SK-N-SH (cell line): Measurements from ENCODE around the gene CDHR2. TPM values are rescaled to one million over a fixed set of nuclear protein-coding genes. Genes with fewer than 3 reads are reported as not detected.

ENCODE experiments used
- CTCF ChIA-PET: fragments of 300-600, 350-600 bp; formaldehyde crosslinking; extraction: SDS; loops from one replicate; lab custom pipeline; 2021; lab: Yijun Ruan, JAX
- POLR2A ChIA-PET: fragments of 350-600 bp; sonication (Branson Sonifier 250); formaldehyde crosslinking; extraction: SDS; loops from one replicate; lab custom pipeline; 2020; ENCODE audit warnings: antibody characterized with exemption, inconsistent platforms; lab: Yijun Ruan, JAX
- DNase-seq: peaks from one replicate; pipeline ENCODE4 v3.0.0; 2012
- H2AFZ ChIP-seq: fragments of 200-600 bp; sonication (generic); 2 replicates; pipeline ENCODE4 v1.8.1; 2016; ENCODE audit warnings: antibody characterized with exemption, mild to moderate bottlenecking, low read depth
- H3F3A ChIP-seq: fragments of 200-600 bp; sonication (generic); replicated peaks from 2 replicates; pipeline ENCODE3; 2016; ENCODE audit warnings: antibody characterized with exemption, mild to moderate bottlenecking; ENCODE audit not compliant: insufficient read depth
- H3K27ac ChIP-seq, 2 experiments: fragments of 200-500 bp in 1 of 2; fragments of 200-600 bp in 1 of 2; sonication (Bioruptor generic) in 1 of 2; sonication (generic), shearing (Covaris generic) in 1 of 2; 2 replicates each; pipeline versions ENCODE4 v1.5.1 to v1.6.1; 2014 to 2016; ENCODE audit warnings: low read depth in 2 of 2, inconsistent platforms in 1 of 2, low read length in 1 of 2, mild to moderate bottlenecking in 1 of 2, mixed read lengths in 1 of 2
- H3K27me3 ChIP-seq: fragments of 200-600 bp; sonication (generic), shearing (Covaris generic); 2 replicates; pipeline ENCODE4 v1.6.1; 2016; ENCODE audit warnings: mixed run types; ENCODE audit not compliant: insufficient read depth
- H3K36me3 ChIP-seq, 2 experiments: fragments of 200-500 bp in 1 of 2; fragments of 200-600 bp in 1 of 2; sonication (Bioruptor generic) in 1 of 2; sonication (generic) in 1 of 2; replicated peaks in 1 of 2; 2 replicates each; pipeline versions ENCODE3 to v1.5.1; 2014 to 2016; ENCODE audit warnings: low read length in 1 of 2, mild to moderate bottlenecking in 1 of 2; ENCODE audit not compliant: insufficient read depth in 2 of 2, control insufficient read depth in 1 of 2
- H3K4me1 ChIP-seq, 2 experiments: fragments of 200-500 bp in 1 of 2; fragments of 200-600 bp in 1 of 2; sonication (Bioruptor generic) in 1 of 2; sonication (generic), shearing (Covaris generic) in 1 of 2; 2 replicates each; pipeline versions ENCODE4 v1.5.1 to v1.6.1; 2014 to 2016; ENCODE audit warnings: low read depth in 1 of 2, low read length in 1 of 2, mixed run types in 1 of 2; ENCODE audit not compliant: insufficient read depth in 2 of 2, control insufficient read depth in 1 of 2
- H3K4me2 ChIP-seq: fragments of 200-600 bp; sonication (generic), shearing (Covaris generic); 2 replicates; pipeline ENCODE4 v1.6.1; 2017; ENCODE audit warnings: mixed run types
- H3K4me3 ChIP-seq, 2 experiments: fragments of 200-500 bp in 1 of 2; fragments of 200-600 bp in 1 of 2; sonication (Bioruptor generic) in 1 of 2; sonication (generic), shearing (Covaris generic) in 1 of 2; 2 replicates each; pipeline versions ENCODE4 v1.5.1 to v1.8.1; 2014 to 2016; ENCODE audit warnings: low read depth in 2 of 2, inconsistent platforms in 1 of 2, low read length in 1 of 2, mild to moderate bottlenecking in 1 of 2, mixed read lengths in 1 of 2, moderate library complexity in 1 of 2
- H3K79me2 ChIP-seq: fragments of 200-600 bp; sonication (generic); 2 replicates; pipeline ENCODE4 v1.8.1; 2017; ENCODE audit warnings: mild to moderate bottlenecking; ENCODE audit not compliant: insufficient read depth
- H3K9ac ChIP-seq: fragments of 200-600 bp; sonication (generic); 2 replicates; pipeline ENCODE4 v1.6.1; 2017; ENCODE audit warnings: mixed run types
- H3K9me2 ChIP-seq: fragments of 200-600 bp; sonication (generic); 2 replicates; pipeline ENCODE4 v1.6.1; 2017; ENCODE audit warnings: mixed run types
- H3K9me3 ChIP-seq: fragments of 200-600 bp; sonication (generic); 2 replicates; pipeline ENCODE4 v1.6.1; 2017; ENCODE audit warnings: mixed run types, mild to moderate bottlenecking, moderate library complexity
- H4K20me1 ChIP-seq: fragments of 200-600 bp; sonication (generic); 2 replicates; pipeline ENCODE4 v1.6.1; 2017; ENCODE audit warnings: mild to moderate bottlenecking, mixed run types; ENCODE audit not compliant: insufficient read depth
- CHD2 ChIP-seq: fragments of 150-350 bp; IDR thresholded peaks from 2 replicates; pipeline ENCODE4 v1.6.1; 2018; ENCODE audit warnings: low read length; ENCODE audit not compliant: partially characterized antibody
- ELF1 ChIP-seq: IDR thresholded peaks from 2 replicates; pipeline ENCODE4 v1.4.0; 2012
- EP300 ChIP-seq, 2 experiments: IDR thresholded peaks; 2 replicates each; pipeline versions ENCODE4 v1.4.0 to v1.6.1; 2012; ENCODE audit warnings: borderline replicate concordance in 1 of 2, low read depth in 1 of 2, low read length in 1 of 2
- EZH2phosphoT487 ChIP-seq: fragments of 200-600 bp; sonication (generic); IDR thresholded peaks from 2 replicates; pipeline ENCODE4 v1.6.1; 2017; ENCODE audit warnings: low read depth, mixed run types, mild to moderate bottlenecking, antibody characterized with exemption, moderate library complexity, borderline replicate concordance
- FOXJ3 ChIP-seq: sonication (generic); formaldehyde crosslinking; IDR thresholded peaks from 2 replicates; pipeline ENCODE4 v1.5.1; 2020; ENCODE audit warnings: mild to moderate bottlenecking, missing genetic modification reagents
- FOXM1 ChIP-seq: IDR thresholded peaks from 2 replicates; pipeline ENCODE4 v1.4.0; 2012; ENCODE audit warnings: low read depth, mild to moderate bottlenecking
- GABPA ChIP-seq: IDR thresholded peaks from 2 replicates; pipeline ENCODE4 v1.4.0; 2012; ENCODE audit warnings: low read depth, mild to moderate bottlenecking
- IRF3 ChIP-seq: fragments of 150-350 bp; IDR thresholded peaks from 2 replicates; pipeline ENCODE4 v1.6.1; 2016; ENCODE audit warnings: mild to moderate bottlenecking, low read depth, low read length
- JUND ChIP-seq: IDR thresholded peaks from 2 replicates; pipeline ENCODE4 v1.4.0; 2012
- MAX ChIP-seq: IDR thresholded peaks from 2 replicates; pipeline ENCODE4 v1.4.0; 2012; ENCODE audit warnings: low read depth
- MEF2A ChIP-seq: IDR thresholded peaks from 2 replicates; pipeline ENCODE4 v1.4.0; 2012; ENCODE audit warnings: low read depth, borderline replicate concordance
- MXI1 ChIP-seq: IDR thresholded peaks from 2 replicates; pipeline ENCODE4 v1.6.1; 2012; ENCODE audit warnings: mild to moderate bottlenecking, low read depth, low read length, improper control_type of control experiment
- NFIC ChIP-seq: IDR thresholded peaks from 2 replicates; pipeline ENCODE4 v1.4.0; 2012; ENCODE audit warnings: borderline replicate concordance
- PBX3 ChIP-seq: IDR thresholded peaks from 2 replicates; pipeline ENCODE4; 2012
- POLR2AphosphoS5 ChIP-seq: IDR thresholded peaks from 2 replicates; pipeline ENCODE4 v1.6.1; 2012; ENCODE audit warnings: low read depth, low read length
- RXRA ChIP-seq: IDR thresholded peaks from 2 replicates; pipeline ENCODE4 v1.4.0; 2012; ENCODE audit warnings: low read depth, mild to moderate bottlenecking, borderline replicate concordance
- SIN3A ChIP-seq: IDR thresholded peaks from 2 replicates; pipeline ENCODE4 v1.6.1; 2012; ENCODE audit warnings: low read depth, mild to moderate bottlenecking, low read length, moderate library complexity, borderline replicate concordance
- TAF1 ChIP-seq: IDR thresholded peaks from 2 replicates; pipeline ENCODE4 v1.6.1; 2012; ENCODE audit warnings: low read depth, mild to moderate bottlenecking, low read length, moderate library complexity, borderline replicate concordance
- TEAD4 ChIP-seq: IDR thresholded peaks from 2 replicates; pipeline ENCODE4 v1.4.0; 2012; ENCODE audit warnings: mild to moderate bottlenecking, borderline replicate concordance; ENCODE audit not compliant: insufficient read depth
- USF1 ChIP-seq: IDR thresholded peaks from 2 replicates; pipeline ENCODE4 v1.4.0; 2012; ENCODE audit warnings: low read depth, borderline replicate concordance
- USF2 ChIP-seq: fragments of 150-350 bp; IDR thresholded peaks from 2 replicates; pipeline ENCODE4 v1.6.1; 2017; ENCODE audit warnings: antibody characterized with exemption, low read length, low read depth, borderline replicate concordance
- YY1 ChIP-seq: IDR thresholded peaks from 2 replicates; pipeline ENCODE4 v1.4.0; 2012; ENCODE audit warnings: low read depth, mild to moderate bottlenecking
- WGBS: methylation state at CpG from one replicate; pipeline ENCODE4 v1.1.6; 2017; ENCODE audit warnings: low lambda C conversion rate; 5-methylcytosine and 5-hydroxymethylcytosine counted together
- polyA plus RNA-seq, 3 experiments: library from polyadenylated mRNA; depleted of rRNA; stranded (reverse); fragments of >200 nt; gene quantifications; 2 replicates each; pipeline ENCODE4 v1.2.3, GENCODE V29; 2012
- TF ChIP-seq, protein P1 (sequence below): IDR thresholded peaks from 2 replicates; pipeline ENCODE4 v1.4.0; 2012; ENCODE audit warnings: low read depth, borderline replicate concordance

Gene CDHR2
- polyA plus RNA-seq, 1 of the 3 experiments (the other 2 are of a cell fraction): not detected

DNA sequence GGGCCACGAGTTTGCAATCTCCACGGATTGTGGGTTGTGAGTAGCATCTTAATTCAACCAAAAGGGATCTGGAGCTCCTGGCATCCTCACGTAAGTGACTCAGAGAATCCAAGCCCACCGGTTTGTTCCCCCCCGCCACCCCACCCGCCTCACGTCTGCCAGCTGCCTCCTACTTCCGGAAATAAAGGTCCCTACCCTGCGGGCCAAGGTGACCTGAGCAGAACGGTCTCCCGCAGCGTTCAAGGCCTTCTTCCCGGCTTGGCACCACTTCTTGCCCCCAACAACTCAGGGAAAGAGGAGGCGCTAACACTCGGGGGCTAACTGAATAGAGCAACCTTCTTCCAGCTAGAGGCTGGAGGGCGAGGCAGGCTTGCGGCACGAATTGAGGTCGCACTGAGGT lies 69.6 kb downstream of the CDHR2 start:
- CTCF ChIA-PET: interaction anchor here (0.6 to 7.2 kb wide), 12 partner anchors 10 to 889 kb away, joined by 3 to 49 read pairs (median 4); partner anchors contain the start of gene CLTB
- H3K4me2 ChIP-seq: peak overlapping the region; percentile 75; the same call in 1 of the 2 replicates
- no peaks in the 10 kb centered on the region for H3F3A ChIP-seq
- H3K9ac ChIP-seq: no peak overlapping the region
- peak overlapping the region in 1 of 2 experiments; percentile 27; a peak in 1 of 4 replicates for H3K4me3 ChIP-seq
- peak; percentile 51 for DNase-seq
- H3K36me3 ChIP-seq: no peaks in the 10 kb centered on the region
- POLR2A ChIA-PET: no interaction called here
- no peaks in the 10 kb centered on the region for H4K20me1 ChIP-seq
- no peaks in the 10 kb centered on the region for H3K79me2 ChIP-seq
- H3K4me1 ChIP-seq: peaks cover 7 to 30% of the 10 kb centered on the region in 2 experiments; a peak in 3 of 4 replicates
- 58% methylated on average over 19 of the region's 19 CpGs for WGBS
- no peak overlapping the region for H3K27ac ChIP-seq
- peaks cover 21% of the 10 kb centered on the region for H3K27me3 ChIP-seq
- H2AFZ ChIP-seq: no peak overlapping the region
- H3K9me2 ChIP-seq: no peaks in the 10 kb centered on the region
- TF ChIP-seq JUND: no peak
- TF ChIP-seq MAX: no peak
- no peak for TF ChIP-seq ELF1
- no peak for TF ChIP-seq RXRA
- TF ChIP-seq MXI1: no peak
- TF ChIP-seq USF1: no peak
- TF ChIP-seq EZH2phosphoT487: no peak
- no peak for TF ChIP-seq GABPA
- no peak for TF ChIP-seq YY1
- TF ChIP-seq EP300 (IDR thresholded peaks at IDR 0.05; ENCODE audit: borderline replicate concordance in 1 of 2, low read depth in 1 of 2, low read length in 1 of 2): no peak
- no peak for TF ChIP-seq IRF3
- no peak for TF ChIP-seq FOXJ3 (CRISPR knock-in tag)
- no peaks in the 10 kb centered on the region for H3K9me3 ChIP-seq

GRCh38 chr5:176619203-176619568 lies 70.0 kb downstream of the CDHR2 start:
- no peaks in the 10 kb centered on the region for H3K9me2 ChIP-seq
- DNase-seq: peak; percentile 98
- H4K20me1 ChIP-seq: no peaks in the 10 kb centered on the region
- CTCF ChIA-PET: interaction anchor here (0.7 to 7.2 kb wide), 9 partner anchors 10 to 889 kb away, joined by 3 to 49 read pairs (median 4); partner anchors contain the start of gene CLTB
- no peak overlapping the region for H3K9ac ChIP-seq
- no peak overlapping the region for H3K27ac ChIP-seq
- 24% methylated on average over 3 of the region's 31 CpGs for WGBS
- H3K27me3 ChIP-seq: peaks cover 21% of the 10 kb centered on the region
- POLR2A ChIA-PET: no interaction called here
- H3K4me1 ChIP-seq: peaks cover 6 to 26% of the 10 kb centered on the region in 2 experiments; a peak in 3 of 4 replicates
- peak overlapping the region; percentile 29 to 57; a peak in 3 of 4 replicates for H3K4me3 ChIP-seq
- H2AFZ ChIP-seq: no peak overlapping the region
- H3K79me2 ChIP-seq: no peaks in the 10 kb centered on the region
- no peaks in the 10 kb centered on the region for H3F3A ChIP-seq
- peak overlapping the region; percentile 75 for H3K4me2 ChIP-seq
- H3K9me3 ChIP-seq: no peaks in the 10 kb centered on the region
- no peaks in the 10 kb centered on the region for H3K36me3 ChIP-seq
- TF ChIP-seq EP300 (IDR thresholded peaks at IDR 0.05; ENCODE audit: borderline replicate concordance in 1 of 2, low read depth in 1 of 2, low read length in 1 of 2) (no peak), USF2 (no peak), FOXJ3 (CRISPR knock-in tag) (no peak), CHD2 (peak; percentile 8), TEAD4 (no peak), RXRA (no peak), TAF1 (no peak), NFIC (no peak), FOXM1 (no peak), SIN3A (no peak), PBX3 (no peak), ELF1 (no peak), MEF2A (no peak), POLR2AphosphoS5 (no peak)
- TF ChIP-seq, protein P1, sequence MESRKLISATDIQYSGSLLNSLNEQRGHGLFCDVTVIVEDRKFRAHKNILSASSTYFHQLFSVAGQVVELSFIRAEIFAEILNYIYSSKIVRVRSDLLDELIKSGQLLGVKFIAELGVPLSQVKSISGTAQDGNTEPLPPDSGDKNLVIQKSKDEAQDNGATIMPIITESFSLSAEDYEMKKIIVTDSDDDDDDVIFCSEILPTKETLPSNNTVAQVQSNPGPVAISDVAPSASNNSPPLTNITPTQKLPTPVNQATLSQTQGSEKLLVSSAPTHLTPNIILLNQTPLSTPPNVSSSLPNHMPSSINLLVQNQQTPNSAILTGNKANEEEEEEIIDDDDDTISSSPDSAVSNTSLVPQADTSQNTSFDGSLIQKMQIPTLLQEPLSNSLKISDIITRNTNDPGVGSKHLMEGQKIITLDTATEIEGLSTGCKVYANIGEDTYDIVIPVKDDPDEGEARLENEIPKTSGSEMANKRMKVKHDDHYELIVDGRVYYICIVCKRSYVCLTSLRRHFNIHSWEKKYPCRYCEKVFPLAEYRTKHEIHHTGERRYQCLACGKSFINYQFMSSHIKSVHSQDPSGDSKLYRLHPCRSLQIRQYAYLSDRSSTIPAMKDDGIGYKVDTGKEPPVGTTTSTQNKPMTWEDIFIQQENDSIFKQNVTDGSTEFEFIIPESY: no peak
